Measurements from ENCODE around the gene SEZ6L2.

DNA sequence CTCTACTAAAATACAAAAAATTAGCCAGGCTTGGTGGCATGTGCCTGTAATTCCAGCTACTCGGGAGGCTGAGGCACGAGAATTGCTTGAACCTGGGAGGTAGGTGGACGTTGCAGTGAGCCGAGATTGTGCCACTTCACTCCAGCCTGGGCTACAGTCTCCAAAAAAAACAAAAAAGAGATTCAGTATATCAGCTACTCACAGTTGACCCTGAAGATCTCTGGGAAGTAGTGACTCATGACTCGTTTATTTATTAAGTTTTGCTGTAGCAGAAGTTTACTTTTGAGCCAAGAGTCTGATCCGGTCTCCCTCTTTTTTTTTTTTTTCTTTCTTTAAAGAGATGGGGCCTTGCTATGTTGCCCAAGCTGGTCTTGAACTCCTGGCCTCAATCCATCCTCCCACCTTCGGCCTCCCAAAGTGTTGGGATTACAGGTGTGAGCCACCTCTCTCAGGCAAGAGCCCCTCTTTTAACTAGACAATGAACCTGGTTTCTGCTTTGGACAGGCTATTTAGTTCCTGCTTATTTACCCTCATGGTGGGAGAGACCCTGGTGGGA, 74.7 kb downstream of the SEZ6L2 start:
- no peak for TF ChIP-seq BHLHE40 (IDR thresholded peaks at IDR 0.05; ENCODE audit: borderline replicate concordance)
- no peak for TF ChIP-seq FOXM1 (IDR thresholded peaks at IDR 0.05; ENCODE audit: borderline replicate concordance)
- TF ChIP-seq ELF4 (IDR thresholded peaks at IDR 0.05) = no peak
- no peak for TF ChIP-seq ARNT (IDR thresholded peaks at IDR 0.05)
- TF ChIP-seq SP1 (IDR thresholded peaks at IDR 0.05) = no peak
- TF ChIP-seq, protein P1, sequence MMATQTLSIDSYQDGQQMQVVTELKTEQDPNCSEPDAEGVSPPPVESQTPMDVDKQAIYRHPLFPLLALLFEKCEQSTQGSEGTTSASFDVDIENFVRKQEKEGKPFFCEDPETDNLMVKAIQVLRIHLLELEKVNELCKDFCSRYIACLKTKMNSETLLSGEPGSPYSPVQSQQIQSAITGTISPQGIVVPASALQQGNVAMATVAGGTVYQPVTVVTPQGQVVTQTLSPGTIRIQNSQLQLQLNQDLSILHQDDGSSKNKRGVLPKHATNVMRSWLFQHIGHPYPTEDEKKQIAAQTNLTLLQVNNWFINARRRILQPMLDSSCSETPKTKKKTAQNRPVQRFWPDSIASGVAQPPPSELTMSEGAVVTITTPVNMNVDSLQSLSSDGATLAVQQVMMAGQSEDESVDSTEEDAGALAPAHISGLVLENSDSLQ (IDR thresholded peaks at IDR 0.05) = no peak
- TF ChIP-seq HDGF (IDR thresholded peaks at IDR 0.05; ENCODE audit: borderline replicate concordance) = no peak
